Glomerular visceral epithelial cell (primary cell): ENCODE results near the gene CDY1B.
"Not testable (repeated sequence)": the region's sequence is repeated elsewhere in the genome, so short reads cannot be mapped to it uniquely, and the experiment has no call there.

Source experiments
- DNase-seq: peaks from one replicate; pipeline ENCODE4 v3.0.0-alpha.2; 2016; ENCODE audit errors: extremely low spot score

The CDY1B gene, protein sequence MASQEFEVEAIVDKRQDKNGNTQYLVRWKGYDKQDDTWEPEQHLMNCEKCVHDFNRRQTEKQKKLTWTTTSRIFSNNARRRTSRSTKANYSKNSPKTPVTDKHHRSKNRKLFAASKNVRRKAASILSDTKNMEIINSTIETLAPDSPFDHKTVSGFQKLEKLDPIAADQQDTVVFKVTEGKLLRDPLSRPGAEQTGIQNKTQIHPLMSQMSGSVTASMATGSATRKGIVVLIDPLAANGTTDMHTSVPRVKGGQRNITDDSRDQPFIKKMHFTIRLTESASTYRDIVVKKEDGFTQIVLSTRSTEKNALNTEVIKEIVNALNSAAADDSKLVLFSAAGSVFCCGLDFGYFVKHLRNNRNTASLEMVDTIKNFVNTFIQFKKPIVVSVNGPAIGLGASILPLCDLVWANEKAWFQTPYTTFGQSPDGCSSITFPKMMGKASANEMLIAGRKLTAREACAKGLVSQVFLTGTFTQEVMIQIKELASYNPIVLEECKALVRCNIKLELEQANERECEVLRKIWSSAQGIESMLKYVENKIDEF

DNA sequence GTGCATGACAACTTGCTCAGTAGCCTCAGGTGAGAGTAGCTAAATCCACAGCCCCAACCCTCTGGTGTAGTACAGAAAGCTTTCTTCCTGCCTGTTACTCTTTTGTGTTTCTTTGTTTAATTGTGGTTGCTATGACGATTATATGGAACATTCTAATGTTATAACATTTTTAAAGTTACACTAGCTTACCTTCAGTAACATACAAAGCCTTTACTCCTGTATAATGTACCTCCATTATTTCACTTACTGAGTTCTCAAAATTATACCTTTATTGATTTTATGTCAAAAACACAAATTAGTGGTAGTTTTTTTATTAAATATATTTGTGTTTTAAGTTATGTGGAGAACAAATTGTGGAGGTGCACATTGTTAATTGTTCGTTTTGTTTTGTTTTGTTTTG, at the start of gene CDY1B:
CDY1B (minus strand) TSS at position 101 of the 400 bp plus-strand sequence. CDS start 331 bp downstream, outside the sequence.
- DNase-seq, result not testable (repeated sequence)

DNA sequence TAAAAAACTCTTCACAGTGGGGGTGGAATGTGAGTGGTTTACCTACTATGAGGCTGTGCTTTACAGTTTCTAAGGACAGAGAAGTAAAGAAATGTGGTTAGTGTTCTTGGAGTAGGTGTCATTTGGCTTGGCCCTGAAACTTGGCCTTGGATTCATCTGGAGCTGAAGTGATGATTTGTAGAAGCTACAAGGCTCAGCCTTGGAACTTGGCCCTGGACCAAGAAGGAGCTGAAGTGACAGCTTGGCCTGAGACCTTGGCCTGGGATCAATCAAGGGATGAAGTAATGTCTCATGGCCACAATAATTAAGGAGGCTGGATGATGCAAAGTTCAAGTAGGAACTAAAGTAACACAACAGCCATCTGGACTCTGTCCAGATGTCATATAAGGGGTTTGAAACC, 1.7 kb upstream of the CDY1B start:
- DNase-seq, result not testable (repeated sequence)

DNA sequence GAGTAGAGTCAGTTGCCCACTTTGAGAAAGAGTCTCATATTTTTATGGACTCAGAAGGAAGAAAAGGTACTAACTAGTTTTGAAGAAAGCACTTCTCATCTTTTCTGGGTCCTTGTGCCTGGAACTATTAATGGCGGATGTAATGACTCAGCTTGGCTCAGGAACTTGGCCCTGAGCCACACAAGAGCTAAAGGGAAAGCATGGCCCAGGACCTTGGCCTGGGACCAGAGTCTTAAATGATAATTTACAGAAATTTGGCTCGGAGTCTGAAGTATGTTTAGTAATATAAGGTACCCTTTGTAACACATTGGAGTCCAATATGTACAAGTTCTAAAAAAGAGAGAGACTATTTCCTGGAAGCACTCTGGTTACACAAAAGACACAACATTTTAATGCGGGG, 4.6 kb downstream of the CDY1B start:
- DNase-seq, result not testable (repeated sequence)

DNA sequence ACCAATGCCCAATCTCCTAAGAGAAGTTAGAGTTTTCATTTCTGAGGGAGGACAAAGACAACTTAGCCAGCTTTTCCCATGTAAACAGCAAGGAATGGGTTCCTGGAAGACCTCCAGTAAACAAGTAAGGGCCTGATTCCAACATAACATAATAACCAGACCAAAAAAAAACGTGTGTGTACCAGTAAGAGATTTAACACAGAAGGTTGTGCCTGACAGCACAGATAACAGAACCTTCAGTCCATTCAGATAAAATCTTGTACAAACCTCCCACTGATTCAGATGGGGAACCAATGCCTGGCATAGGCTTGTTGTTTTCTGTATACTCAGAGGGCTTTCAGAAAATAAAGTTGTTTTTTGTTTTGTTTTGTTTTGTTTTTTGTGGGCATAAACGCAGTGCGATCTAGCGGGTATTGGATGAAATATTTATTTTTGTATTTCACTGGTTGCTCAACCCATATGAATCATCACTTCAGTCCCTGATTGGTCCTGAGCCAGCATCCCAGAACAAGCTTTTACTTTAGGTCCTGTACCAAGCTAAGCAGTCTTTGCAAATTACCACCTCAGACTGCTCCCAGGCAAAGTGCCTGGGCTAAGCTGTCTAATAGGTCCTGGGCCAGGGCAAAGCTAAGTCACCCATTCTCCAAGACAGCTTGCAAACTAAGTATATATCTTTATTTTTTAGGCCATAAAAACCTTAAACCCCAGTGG, 8.7 kb downstream of the CDY1B start:
- DNase-seq, result not testable (repeated sequence)

DNA sequence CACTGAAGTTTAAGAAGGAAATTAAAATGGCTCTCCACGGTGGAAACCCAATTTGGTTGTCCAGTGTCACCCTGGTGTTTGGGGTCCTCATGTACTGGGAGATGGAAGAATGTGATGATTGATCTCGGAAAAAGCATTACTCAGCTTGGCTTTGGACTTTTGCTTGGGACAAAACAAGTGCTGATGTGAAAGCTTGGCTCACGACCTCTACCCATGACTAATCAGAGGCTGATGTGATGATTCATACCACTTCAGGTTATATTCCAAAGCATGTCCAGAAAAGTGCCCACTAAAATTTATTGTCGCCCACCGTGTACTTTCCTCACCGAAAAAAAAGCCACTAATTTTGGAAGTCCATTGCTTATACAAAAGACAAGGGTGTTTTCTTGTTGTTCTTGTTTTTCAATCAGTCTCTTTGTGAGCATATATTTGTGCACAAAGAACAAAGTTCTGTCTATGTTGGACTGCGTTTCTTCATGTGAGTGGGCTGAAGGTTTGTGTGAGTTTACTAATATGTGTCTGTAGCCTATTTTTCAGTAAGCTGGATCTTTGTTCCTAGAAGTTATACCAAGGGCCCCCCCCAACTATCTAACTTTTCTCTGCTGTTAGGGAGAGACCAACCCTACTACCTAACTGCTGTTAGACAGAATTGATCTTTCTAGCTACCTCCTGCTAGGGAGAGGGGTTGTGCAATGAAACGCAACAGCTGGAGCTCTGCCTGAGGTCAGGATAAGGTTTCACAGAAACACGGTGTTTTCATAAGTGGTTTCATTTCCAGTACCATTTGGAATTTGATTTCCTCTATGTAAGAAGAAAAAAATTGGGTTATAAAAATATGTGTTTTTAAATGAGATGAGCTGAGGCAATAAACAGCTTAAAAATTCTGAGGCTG, 21.4 kb downstream of the CDY1B start:
- not testable (repeated sequence) for DNase-seq
